HG02981 (cell line): ENCODE measurements around the gene LITAF.

Experiments
- ATAC-seq: cut with Tn5 transposase; IDR thresholded peaks from one replicate; pipeline ENCODE4 v1.9.1; 2021; ENCODE audit warnings: mild to moderate bottlenecking, moderate library complexity; ENCODE audit not compliant: unreplicated experiment

LITAF gene

DNA sequence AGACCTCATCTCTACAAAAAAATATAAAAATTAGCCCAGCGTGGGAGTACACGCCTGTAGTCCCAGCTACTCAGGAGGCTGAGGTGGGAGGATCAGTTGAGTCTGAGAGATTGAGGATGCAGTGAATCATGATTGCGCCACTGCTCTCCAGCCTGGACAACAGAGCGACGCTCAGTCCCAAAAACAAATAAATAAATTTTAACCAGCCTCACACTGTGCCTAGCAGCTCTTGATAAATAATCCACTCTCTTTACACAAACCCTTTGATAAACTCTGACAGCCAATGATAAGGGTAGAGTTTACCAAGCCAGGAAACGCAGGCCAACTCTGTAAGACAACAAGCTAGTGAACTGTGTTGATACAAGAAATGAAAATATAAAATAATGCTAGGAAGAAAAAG, 32.7 kb downstream of the LITAF start:
- no peak for ATAC-seq

DNA sequence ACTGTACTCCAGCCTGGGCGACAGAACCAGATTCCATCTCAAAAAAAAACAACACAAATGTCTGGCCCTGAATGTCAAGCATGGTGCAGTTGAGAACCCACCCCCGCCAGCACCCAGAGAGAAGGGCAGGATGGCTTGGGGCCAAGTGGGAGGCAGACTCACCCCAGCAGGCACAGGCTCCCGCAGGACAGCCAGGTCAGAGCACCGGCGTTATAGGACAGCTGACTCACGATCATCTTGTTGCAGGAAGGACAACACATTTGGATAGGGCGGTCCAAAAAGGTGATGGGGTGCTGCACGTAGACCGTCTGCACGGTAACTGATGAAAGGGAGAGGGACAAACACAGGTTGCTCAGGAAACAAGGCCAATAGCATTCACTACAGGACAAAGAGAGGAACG, 33.3 kb downstream of the LITAF start:
- no peak for ATAC-seq

DNA sequence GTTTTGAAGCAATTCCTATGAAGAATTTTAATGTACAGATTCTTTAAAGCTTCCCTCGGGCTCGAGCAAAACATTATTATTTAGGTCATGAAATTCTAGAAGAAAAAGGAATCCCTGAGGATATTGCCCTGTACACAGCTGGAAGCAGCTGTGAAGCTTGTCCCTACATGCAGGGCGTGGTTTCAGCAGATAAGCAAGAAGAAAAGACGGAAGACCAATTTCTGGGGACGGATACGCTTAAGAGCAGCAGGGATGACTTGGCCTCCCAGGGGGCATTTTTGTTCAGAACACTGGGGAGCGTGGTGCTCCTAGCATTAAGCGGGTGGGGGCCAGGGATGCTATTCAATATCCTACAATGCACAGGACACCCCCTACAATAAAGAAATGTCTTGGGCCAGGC, 34.3 kb downstream of the LITAF start:
- no peak for ATAC-seq

DNA sequence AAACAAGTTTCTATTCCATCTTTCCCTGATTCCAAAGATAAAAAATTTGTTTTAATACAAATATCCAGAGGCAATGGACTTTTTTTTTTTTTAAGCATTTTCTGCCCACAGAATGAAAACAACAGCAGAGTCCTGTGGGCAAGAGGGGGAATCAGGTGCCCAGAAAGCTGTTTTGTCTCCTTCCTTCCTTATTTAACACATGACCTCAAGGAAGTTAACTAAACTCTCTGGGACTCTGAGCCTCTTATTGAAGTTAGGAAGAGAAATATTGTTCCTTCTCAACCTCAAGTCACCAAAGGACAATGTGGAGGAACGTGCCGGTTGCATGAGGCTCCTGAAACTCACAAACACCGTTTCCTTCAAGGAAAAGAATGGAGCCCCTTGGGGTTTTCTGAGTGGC, 34.9 kb downstream of the LITAF start:
- no peak for ATAC-seq

DNA sequence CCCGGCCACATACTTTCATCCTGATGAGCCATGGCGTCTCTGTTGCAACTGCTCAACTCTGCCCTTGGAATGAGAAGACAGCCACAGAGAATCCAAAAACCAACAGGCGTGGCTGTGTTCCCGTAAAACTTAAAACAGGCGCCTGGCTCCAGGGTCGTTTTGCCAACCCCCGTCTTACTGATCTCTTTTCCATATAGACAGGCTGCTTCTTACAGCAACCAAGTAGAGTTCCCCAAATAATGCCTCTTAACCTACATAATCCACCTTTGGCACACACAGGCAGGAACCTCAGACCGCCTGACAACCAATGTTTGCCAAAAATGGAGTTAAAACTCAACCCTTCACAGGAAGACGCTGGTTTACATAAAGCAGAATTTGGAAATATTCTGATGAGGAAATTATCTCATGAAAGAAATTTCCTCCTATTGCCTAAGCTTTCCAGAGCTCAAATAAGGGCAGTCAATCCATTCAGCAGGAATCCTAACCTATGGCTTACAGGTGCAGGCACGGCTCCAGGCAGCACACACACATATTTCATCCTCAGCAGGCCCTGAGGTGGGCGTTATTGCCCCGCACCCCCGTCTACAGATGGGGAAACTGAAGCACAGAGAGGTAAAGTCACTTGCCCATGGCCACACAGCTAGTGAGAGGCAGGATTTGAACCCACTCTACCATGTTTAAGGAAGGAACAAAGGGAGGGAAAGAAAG, 35.8 kb downstream of the LITAF start:
- no peak for ATAC-seq

DNA sequence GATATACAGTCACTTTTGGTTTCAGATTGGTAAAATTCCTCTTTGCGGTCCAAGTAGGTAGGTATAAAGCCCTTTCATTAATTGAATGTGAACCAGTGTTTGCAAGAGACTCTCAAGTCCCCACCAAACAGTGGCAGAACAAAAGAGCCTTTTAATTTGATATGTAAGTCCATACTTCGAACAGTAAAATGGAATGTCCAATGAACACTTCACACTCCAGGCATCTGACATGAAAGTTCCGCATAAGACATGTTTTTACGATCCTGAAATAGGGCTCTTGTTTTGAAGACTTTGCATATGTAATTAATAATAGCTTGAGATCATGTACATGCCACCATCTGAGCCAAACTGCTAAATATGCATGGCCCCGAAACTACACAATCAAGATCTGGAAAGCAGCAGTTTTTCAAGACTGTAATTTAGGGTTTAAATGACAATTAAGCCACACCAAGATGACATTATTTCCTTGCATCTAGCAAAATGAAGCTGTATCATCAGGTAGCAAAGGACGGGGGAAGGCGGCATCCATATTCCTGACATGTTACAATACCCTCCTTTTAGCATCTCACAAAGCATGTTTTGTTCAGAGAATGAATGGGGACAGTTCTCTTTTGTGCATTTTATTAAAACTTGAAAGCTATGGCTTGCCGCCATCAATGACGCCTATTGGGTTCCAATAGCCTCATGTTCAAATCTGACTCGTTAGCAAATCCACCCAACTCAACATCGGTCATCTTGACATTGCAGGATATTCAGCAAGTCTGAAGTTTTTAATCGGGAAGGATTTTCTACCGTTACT, 39.4 kb downstream of the LITAF start:
- ATAC-seq: no peak

DNA sequence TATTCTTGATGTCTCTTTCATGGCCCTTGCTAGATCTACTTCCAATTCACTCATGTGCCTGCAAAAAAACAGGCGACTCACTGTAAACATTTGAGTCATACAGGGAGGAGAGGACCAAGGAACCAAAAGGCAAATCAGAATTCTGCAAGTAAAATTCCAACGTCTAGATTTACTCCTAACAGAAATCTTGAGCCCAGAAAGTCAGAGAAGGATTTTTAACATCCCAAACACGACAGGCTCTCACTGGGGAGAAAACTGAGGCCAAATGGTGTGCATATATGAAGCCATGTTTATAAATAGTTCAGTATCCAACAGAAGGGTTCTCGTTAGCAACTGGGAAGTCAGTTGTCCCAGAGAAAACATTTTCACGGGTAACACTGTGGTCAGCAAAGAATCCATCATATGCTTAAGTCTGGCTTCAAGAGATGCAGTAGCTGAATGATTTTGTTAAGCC, 40.1 kb downstream of the LITAF start:
- ATAC-seq: no peak

DNA sequence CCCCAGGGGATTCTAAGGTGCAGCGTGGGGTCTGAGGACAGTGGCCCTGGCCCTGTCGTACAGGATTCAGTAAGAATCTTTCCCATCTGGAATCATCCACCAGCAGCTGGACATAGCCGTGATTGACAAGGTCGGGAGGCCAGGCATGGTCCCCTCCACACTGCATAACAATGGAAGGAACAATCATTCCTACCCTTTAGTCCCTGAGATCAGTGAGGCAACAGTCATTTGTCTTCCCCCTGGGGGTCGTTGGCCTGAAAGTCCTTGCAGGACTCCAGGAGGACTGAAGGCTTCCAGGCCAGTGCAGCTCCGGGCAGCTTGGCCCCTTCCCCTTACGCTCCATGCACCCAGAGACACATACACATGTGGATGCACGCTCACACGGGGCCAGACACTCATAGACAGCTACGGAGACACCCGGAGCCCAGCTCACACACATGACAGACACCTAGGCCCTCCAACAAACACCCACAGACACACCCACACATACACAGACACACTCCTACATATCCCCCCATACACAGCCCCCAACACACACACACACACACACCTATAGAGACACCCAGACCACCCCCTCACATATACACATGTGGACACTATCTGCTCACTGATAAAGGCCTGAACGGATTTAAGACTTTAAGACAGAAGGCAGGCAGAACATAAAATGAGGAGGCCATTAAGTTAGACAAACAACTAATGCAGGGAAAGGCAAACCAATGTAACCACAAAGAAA, 42.9 kb downstream of the LITAF start:
- no peak for ATAC-seq

DNA sequence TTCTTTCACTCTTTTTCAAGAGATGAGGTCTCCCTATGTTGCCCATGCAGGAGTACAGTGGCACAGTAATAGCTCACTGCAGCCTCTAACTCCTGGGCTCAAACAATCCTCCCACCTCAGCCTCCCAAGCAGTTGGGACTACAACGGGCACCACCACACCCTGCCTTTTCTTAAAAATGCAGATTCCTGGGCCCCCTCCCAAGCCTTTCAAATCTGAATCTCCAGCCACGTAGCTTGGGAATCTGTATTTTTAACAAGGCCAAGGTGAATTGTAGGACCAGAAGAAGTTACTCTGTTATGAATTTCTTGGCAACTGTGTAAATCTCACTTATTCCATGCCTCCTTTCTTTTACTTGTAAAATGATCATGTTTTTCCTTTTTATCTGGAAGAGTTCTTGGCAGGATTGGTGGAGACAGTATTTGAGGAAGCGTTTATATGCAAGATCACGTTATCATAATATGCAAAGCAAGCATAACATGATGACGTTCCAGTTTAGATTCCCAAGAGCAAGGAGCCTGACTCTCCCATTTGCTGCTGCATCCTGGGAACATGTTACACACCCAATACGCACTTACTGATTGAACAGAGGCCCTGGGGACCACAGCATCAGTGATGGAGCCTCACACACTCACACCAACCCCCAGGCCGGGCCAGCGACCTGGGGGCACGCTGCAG, 44.5 kb downstream of the LITAF start:
- ATAC-seq: no peak

DNA sequence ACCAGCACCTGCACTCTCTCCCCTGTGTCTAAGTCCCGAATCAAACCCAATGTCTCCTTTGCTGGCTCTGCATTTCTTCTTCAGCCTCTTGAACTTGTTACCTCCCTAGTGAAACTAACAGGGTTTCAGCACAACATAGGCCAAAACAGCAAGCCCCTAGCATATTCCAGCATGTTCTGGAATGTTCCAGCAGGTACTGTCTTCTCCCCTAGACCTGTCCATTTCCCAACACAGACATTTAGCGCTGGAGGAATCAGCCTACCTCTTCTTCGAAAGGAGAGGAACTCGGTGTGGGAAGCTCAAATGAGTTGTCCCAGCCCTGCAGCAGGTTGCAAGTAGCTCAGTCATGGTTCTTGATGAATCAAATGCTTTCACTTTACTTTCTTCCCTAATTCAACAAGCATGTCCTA, 47.1 kb downstream of the LITAF start:
- ATAC-seq: no peak

DNA sequence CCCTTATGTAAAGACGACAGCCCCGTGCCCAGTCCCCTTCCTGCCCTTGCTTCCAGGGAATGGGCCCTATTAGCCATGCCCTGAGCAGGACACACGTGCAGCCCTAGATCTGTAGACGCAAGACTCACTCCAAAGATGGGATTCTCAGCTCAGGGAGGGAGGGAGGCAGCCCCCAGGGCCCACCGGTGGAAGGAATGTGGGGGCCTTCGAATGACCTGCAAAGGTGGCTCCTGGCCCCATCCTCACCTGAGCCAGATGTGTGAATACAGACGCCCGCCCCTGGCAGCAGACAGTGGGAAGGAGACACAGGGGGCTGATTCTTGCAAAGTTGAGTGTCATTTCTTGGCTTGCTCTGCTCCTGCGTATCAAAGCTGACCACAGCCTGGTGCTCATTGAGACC, 47.8 kb downstream of the LITAF start:
- no peak for ATAC-seq

DNA sequence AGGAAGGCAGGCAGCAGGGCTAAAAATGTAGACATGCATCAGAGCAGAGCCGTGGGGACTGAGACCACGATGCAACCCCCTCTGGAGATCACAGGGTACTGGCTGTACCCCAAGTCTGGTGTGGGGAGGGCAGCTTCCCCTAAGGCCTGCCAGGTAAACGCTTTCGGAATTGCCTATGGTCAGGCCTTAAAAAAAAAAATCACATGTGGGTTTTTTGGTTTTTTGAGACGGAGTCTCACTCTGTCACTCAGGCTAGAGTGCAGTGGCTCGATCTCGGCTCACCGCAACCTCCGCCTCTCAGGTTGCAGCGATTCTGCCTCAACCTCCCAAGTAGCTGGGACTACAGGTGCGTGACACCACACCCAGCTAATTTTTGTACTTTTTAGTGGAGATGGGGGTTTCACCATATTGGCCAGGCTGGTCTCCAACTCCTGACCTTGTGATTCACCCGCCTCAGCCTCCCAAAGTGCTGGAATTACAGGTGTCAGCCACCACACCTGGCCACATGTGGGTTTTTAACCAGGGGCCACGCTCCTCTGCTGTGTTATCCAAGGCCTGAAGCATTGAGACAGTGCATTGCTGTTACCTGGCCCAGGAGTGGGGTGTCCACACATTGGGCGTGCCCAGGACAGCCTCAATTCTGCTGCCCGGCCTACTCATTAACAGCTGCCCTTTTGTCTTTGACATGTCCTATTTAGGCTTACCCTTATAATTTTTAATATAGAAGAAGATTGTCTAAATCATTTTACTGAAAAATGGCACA, 50.4 kb downstream of the LITAF start:
- ATAC-seq: no peak

DNA sequence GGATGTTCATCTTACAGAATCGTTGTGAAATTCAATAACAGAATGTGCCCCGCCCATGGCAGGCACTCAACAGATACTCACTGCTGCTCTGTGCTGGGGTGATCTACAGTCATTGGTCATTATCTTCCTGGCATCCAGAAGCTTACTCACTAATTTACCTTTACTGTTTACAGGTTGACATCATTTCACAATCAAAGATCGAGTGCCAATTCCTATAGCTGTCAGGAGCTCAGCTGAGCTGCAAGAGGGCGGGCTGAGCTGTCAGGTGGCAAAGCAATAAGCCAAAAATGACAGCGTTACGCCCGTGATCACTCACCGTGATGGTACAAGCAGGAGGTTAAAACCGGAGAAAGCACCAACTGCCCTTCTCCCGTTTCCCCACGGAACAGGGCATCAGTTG, 51.2 kb downstream of the LITAF start:
- no peak for ATAC-seq

DNA sequence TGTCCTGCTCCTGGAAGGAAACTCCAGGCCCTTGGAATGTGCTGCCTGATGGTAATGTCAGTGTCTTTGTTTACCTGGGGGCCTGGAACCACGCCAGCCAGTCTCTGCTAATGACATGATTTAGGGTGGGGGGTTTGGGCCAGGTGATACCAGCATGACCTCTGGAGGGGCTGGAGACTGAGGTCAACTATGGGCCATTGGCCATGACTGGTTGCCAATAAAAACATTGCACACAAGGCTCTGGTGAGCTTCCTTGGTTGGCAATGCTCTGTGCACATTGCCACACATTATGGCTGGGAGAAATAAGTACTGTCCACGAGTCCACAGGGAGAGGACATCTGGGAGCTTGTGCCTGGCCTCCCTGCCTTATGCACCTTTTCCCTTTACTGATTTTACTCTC, 52.5 kb downstream of the LITAF start:
- ATAC-seq: no peak

DNA sequence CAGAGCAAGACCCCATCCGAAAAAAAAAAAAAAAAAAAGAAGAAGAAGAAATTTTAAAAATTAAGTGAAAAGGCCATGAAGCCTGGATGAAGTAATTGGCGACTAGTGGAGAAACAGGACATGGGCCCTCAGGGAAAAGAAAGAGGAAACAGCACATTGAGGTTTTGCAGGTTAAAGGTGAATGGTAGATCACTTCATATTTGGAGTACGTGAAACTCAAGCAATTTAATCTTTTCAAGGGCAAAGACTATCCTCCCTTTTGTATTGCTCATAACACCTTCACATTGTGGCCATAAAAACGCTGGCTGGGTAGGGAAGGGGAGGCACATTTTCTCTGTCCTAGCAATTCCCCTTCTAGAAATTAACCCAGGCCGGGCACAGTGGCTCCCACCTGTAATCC, 53.1 kb downstream of the LITAF start:
- ATAC-seq: no peak

DNA sequence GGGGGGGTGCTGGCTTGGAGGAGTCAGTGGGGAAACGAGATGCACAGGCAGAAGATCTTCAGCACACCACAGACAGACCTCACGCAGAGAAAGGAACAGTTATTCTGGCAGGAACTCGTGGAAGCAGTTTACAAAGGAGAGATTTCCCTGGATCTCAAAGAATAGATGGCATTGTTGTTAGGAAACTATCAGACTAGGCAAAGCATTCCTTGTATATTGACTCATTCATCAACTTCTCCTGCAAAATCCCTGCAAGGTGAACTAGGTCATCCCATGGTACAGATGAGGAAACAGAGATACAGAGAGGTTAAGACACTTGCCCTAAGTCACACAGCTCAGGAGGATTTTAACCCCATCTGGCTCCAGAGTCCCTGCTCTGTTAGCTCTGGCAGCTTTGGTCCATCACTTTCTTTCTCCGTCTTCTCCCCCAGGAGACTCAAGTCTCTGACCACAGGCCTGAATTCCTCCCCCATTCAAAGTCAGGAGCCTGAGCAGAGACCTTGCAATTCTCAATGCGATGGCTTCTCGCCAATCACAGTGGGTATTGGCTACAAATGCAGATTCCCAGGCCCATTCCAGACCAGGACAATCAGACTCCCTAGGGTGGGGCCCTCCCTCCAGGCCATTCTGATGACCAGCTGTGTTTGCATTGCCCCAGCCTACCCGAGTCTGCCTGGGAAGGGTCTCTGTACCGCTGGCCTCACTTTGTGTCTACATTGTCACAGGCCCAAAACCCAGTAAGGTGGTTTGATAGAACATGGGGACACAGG, 56.4 kb downstream of the LITAF start:
- ATAC-seq: no peak

DNA sequence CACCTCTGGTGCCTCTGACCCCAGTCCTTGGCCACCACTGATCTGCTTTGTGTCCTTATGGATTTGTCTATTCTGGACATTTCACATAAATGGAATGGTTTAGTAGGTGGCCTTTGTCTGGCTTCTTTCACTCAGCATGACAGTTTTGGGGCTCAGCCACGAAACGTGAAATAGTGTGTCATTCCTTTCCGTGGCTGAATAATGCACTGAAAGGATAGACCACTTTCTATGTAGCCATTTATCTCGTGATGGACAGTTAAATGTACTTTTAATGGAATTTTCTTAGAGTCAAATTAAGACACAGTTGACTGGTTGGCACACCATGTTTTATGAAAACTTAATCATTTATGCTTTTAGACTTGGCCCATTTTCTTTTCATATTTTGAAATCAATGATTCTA, 57.4 kb downstream of the LITAF start:
- ATAC-seq: no peak

DNA sequence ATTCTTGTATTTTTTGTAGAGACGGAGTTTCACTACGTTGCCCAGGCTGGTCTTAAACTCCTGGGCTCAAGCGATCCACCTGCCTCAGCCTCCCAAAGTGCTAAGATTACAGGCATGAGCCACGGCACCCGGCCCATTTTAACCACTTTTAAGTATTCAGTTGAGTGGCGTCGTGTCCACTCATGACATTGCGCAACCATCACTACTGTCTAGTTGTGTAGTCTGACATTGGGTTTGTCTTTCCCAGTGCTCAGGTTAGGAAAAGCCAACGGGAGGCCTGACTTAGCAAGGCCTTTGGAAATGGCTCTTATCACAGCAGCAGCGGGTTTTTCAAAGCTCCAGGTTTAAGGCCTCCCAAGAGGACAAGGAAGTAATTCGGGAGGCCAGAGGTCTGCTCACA, 58.7 kb downstream of the LITAF start:
- ATAC-seq: no peak

DNA sequence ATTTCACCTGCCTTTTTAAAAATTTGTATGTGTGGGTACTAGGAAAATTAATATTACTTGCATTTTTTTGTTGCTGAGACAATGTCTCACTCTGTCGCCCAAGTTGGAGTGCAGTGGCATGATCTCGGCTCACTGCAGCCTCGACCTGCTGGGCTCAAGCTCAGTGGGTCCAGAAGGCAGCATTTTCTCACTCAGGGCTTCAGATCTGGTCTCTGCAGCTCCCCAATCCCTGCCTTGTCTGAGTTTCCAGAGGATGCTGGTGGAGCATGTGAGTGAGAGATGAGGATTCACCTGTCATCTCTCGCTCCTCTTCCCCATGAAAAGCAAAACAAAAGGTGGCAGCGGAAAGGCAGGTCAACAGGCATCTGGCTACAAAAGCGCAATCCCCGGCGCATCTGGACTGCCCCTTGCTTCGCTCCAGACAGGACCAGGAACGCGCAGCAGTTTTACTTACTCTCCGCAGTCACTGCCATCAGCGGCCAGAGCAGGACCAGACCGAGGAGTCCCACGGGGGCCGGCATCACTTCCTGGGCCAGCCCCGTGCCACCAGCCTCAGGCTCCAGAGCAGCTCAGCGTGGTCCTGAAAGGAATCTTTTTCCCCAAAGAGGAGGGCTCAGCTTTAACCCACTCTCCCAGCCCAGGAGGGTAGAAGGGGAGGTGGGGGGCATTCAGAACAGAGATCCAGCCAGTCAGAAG, 59.9 kb downstream of the LITAF start:
- no peak for ATAC-seq
